NOMO-1 treated with DMSO at 0.1 percent for 48 hours (cell line): ENCODE measurements around the gene NCOA3.
A peak's percentile ranks its signal among the peaks of the same experiment; 100 is the strongest.

Experiments used
- DNase-seq: peaks from one replicate; lab custom pipeline; 2025; ENCODE audit not compliant: unreplicated experiment; lab: John Stamatoyannopoulos, UW

NCOA3 gene

DNA sequence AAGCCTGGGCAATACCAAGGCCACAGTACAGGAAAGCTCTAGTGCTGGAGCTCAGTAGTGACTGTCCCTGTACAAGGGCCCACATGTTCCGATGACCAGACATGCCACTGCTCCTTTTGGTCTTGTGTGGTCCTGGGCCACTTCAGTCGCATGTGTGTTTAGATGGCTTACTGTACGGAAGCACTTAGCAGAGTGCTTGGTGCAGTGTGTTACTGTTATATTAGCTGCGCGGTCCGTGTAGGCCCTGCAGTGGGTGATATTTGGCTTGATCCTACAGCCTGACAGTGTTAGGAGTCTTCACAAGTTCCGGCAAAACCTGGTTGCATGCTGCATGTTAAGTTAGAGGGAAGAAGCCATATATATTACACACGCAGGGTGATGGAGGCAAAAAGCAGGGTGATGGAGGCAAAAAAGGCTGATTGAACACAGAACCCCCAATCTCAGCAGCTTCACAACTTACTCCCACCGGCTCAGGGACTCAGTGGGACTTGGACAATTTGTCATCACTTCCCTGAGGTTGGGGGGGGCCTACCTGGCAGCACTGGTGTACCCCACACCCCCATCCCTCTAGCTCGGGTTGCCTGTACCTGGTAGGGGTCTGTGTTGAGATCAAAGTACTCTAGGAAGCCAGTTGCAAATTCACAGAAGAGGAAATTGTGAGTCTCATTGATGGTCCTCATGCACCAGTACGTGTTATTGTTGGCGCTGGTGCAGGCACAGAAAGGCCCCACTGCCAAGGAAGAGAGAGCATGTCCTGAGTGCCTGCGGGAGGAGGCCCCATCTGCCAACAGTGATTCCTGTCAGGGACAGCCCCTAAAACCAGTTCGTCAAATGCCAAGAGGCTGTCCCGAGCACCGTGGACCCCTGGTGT, 161.0 kb downstream of the NCOA3 start:
- no peak for DNase-seq

DNA sequence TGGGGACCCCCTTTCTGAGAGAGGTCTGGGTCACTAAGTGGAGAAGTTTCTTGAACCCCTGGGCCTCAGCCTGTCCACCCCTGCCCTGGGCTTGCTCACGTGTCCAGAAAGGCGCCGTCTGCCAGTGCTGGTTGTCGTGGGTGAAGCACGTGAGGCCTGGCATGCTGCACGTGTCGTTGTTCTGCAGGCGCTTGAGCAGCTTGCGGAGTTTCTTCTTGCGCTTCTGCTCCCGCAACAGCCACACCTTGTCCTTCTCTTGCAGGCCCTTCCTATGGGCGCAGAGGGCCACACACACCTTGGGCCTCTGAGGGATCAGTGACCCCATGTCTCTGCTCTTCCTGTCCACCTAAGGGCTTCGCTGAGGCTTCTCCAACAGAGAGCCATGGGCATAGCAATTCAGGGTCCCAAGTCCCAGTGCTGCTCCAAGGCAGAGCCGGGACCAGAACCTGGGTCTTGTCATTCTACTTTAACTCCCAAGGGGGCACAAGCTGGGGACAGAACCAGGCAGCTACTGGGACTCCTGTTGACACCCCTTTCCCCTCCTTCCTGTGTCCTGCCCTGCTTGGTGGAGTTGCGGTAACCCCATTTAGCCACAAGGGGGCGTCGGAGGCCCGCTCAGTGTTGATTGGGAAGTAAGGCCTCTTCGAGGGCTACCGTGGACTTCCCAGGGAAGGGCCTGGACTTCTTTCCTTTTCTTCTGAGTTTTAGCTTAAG, 161.8 kb downstream of the NCOA3 start:
- peak; percentile 48 for DNase-seq

DNA sequence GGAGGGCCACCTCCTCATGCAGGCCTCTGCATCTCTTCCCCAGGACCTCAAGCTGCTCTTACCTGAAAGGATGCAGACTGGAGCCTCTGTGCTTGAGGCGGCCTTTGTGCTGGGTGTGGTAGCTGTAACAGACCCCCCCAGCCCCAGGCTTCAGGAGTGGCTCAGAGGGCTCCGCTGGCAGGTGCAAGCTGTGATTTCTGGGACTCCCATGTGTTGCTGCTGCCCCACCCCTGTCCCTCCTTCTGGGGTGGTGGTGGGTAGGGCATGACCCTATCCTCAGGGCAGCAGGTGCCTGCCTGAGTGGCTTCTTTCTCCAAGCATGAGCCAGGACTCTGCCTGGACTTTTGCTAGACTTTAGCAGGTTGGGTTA, 162.4 kb downstream of the NCOA3 start:
- no peak for DNase-seq

DNA sequence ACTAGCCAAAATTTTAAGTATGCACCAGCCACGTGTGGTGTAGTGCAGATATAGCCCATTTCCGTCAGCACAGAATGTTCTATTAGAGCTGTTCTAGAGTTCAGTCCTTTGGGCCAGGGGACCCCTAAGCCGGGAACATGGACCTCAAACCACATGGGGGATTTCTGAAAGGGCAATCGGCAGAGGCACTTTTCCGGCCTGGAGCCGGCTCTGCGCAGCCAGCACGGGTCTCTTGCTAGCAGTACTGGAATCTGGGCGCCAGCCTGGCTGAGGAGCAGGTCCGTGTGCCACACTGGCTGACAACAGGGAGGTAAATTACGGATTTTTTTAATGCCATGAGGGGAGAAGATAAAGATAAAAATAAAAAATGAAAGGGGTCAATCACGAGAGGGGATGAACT, 163.1 kb downstream of the NCOA3 start:
- DNase-seq: no peak

DNA sequence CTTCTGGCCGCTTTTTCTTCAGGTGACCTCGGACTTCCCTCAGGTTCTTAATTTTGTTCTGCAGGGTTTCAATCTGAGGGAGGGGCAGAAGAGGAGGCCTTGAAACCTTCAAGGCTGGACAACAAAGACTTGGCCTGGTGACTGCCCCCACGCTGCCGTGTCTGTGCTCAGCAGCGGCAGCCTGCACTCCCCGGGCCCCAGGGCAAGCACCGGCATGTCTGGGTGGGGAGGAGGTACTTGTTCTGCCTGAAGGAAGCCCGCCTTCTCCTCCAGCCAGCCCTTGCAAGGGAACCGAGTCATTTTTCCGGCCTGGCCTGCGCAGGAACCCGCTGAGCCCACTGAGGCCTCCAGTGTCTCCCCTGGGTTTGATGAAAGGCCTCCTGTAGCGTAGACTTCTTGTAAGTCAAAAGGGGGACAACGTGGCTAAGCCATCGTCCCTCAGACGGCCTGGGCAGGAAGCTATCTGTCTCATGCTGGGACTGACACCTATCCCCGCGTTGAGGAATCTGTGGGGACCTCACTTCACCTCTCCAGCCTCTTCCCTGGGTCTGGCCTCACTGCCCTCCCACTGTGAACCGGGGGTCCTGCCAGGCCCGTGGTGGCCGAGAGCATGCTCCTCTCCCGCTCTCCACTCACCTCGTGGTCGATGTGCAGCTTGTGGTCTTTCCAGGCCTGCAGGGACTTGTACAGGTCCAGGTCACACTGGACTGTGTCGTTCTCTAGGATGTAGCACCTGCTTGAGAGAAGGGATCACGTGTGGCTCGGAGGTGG, 163.7 kb downstream of the NCOA3 start:
- DNase-seq: no peak

DNA sequence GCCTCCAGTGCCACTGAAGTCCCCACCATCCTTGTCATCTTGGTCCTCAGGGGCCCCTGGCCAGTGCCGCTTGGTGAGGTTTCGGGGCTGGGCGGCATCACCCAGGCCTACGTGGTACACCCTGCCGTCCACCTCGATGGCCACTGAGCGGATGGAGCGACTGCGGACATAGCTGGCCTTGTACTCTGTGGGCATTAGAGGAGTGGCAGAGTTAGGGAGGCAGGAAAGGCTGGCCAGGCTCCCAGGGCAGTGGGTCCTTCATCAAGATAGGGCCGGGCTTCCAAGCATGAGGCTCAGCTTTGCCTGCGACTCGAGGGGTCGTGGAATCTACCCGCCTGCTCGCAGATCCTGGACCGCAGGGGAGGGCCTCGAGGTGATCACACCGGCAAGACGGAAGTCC, 164.6 kb downstream of the NCOA3 start:
- DNase-seq: no peak

DNA sequence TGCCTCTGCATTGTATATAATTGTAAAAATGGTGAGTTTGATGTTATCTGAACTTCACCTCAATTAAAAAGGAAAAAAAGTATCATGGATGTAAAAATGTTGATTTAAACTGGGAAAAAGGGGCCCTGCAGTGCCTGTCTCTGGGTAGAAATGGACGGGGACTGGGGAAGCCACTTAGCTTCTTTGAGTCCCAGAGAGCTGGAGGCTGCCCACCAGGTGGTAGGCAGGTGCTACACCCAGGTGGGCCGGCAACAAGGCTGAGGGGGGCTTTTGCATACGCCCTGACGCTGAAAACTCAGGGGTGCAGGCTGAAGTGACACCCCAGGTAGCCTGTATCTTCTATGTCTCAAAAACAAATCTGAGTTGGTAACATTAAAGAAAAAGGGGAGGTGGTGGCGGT, 165.4 kb downstream of the NCOA3 start:
- no peak for DNase-seq

DNA sequence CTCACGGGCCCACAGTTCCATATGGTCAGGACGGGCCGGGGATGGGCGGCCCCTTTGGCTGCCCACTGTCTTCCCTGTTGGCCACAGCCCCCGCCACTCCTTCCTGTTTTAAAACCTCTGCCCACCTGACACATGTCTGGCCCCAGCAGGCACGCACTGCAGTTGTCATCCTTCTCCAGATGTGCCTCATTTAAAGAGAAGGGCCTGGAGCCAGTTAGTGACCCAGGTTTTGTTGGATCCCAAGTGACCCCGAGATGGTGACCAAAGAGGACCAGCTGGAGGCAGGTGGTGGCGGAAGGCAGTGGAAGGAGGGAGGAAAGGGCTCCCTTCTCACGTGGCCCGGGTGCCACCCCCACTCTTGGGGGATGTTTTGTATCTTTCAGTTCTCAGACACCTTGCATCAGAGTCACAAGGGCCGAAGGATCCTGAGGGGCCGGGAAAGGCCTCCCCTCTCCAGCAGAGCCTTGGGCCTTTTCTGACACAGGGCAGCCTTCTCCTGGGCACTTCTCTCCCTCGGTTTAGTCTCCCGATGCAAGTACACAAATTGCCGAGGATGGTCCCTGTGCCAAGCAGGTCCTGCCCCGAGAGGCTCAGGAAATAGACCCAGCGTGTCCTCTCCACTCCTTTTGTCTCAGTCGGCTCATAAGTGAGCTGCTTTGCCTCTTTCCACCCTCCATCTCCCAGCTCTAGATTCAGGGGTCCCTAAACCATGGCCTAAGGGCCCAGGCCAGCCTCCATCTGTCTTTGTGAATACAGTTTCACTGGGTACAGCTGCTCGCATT, 166.0 kb downstream of the NCOA3 start:
- no peak for DNase-seq

DNA sequence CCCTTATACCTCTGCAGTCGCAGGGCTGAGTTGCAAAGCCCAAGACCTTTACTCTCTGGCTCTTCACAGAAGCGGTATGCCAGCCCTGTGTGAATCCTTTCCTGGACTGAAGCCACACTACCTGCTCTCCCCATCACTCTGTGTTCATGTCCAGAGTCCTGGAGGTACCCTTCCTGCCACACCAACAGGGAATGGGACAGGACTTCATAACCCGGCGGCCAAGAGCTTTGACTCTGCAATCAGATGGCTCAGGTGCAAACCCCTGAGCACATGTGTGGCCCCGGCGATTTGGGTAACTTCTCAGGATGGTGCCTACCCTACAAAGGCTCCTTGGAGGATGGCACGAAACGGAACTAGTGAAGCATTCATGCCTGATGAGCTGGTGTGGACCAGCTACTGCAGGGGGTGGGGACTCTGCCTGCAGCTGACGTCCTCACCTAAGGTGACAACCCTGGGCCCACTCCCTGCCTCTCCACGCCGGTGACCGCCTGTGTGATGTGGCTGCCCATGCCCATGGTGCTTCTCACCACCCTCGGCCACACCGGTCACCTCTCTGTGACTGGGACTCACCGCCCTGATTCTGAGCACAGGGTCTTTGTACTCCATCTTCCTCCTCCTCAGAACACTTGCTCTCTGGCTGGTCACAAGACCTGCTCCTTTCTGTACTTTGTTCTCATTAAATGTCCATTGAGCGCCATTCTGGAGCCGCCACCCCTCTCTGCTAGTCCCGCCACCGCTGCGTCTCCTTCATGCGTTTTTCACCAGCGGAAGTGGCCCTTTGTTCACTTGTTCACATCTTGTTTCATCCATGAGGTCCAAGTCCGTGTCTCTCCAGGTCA, 166.8 kb downstream of the NCOA3 start:
- no peak for DNase-seq

DNA sequence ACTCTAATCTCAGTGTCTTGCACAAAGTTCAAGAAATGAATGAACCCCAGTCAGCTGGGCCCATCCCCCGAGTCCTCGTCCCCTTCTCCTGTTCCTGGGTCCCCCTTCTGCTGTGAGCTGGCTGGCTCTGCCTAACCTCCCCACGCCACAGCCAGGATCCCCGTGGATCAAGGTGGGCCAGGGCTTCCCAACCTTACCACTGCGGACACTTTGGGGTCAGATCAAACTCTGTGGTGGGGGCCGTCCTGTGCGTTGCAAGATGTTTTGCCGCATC, 167.4 kb downstream of the NCOA3 start:
- DNase-seq: no peak

DNA sequence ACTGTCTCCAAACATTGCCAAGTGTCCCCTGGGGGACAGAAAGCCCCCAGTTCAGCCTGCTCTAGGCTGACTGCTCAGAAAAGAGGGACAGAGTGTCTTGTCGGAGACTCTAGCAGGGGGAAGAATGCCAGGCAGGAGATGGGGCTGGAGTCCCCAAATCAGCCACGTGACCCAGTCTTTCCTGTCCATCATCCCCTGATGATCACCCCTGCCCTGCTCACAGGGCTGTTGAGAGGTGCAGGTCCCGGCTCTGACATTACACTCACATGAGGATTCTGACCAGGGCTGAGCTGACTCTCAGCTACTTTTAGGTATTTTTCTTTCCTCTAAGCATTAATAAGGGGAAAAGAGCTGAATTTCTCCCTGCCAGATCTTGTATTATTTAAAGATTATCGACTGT, 167.8 kb downstream of the NCOA3 start:
- no peak for DNase-seq

DNA sequence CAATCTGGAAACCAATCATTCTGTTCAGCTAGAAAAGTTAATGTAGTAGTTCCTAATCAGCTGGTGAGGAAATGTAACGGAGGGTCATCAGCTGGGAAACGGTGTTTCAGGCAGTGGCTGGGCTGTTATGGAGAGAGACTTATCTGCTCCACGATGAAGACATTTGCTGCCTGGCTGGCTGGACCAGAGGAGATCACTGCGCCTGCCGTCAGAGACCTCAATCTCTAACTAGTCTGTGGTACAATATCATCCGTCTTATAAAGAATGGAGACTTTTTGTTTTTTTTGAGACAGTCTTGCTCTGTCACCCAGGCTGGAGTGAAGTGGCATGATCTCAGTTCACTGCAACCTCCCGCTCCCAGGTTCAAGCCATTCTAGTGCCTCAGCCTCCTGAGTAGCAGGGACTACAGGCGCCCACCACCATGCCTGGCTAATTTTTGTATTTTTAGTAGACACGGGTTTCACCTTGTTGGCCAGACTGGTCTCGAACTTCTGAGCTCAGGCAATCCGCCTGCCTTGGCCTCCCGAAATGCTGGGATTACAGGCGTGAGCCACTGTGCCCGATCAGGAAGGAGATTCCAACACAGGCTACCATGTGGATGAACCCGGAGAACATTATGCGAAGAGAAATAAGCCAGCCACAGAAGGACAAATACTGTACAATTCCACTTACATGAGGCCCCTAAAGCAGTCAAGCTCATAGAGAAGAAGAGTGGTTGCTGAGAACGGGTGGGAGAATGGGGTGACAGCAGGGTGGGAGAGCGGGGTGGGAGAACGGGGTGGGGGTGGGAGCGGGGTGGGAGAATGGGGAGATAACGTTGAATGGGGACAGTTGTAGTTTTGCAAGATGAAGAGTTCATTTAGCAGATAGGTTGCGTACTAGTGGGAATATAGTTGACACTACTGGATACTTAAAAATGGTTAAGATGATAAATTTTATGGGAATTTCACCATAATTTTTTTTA, 168.5 kb downstream of the NCOA3 start:
- DNase-seq: no peak

DNA sequence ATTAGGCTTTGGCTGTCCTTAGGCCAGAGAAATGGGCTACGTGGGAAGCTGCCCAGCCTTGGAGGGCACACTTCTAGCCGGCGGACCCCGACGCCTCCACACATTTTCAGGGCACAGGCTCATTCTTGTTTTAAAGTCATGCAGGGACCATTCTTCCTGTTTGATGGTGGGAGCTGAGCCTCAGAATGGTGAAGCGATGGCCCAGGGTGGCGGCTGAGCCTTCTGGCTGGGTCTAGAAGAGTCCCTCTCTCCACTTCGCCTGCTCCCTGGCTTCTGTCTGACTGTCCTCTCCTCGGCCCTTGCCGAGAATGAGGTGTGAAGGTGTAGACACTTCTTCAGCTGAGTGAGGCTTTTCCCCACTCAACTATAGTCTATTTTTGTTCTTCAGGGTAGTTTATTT, 169.2 kb downstream of the NCOA3 start:
- no peak for DNase-seq

DNA sequence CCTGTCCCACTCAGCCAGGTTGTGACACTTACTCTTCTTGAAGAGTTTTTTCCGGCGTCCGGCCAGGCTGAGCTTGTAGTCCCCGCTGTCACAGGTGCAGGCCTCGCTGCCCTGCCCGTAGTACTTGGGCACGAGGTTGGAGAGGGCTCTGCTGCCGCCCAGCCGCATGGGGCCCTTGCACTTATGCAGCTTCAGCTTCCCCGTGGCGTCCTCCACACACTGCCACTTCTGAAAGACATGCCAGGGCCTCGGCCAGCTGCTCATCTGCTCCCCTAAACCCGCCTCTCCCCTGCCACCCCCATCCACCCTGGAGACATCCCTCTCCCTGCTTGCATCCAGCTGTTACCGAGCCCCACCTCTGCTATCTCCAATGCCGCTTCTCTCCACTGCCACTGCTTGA, 170.5 kb downstream of the NCOA3 start:
- no peak for DNase-seq

DNA sequence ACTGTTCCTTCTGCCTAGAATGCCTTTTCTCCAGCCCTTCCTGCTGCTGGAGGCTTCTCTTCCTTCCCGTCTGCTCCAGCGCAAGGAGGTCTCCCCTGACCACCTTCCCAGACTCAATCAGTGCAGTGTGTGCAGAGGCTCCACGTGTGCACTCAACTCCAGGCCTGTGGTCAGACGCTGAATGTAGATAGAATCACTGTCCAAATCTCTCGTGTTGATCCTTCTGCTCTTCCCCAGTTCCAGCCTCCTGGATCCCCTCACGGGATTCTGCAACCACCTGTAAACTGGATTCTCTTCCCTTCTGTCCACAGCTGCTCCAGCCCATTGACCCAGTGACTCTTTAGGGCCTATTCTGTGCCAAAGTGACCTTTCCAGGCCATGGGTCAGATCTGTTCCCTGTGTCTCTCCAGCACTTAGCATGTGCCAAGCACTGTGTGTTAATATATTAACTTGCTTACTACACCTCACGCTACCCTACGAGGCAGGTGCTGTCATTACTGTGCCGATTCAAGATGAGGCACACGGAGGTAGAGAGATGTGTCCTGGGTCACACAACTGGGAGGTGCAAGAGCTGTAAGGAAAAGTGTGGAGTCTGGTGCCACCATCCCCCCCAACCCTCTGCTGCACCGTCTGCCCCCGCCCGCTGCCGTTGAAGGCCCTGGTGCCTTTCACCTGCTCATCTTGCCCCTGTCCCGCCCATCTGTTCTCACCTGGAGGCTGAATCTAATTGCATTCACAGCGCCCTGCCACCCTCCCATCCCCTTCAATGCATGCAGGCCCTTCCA, 171.4 kb downstream of the NCOA3 start:
- DNase-seq: no peak

DNA sequence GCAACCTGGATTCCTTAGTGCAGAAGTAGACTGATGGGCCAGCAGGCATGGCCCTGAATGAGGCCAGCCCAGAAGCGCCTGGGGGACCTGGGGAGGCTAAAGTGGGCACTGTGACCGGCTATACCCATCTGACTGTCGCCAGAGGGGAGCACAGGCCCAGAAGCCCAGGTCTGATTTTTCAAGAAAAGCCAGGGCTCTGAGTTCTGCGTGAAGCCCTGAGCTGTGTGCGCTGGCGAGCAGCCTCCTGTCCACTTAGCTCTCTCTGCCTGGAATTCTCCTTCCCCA, 171.9 kb downstream of the NCOA3 start:
- DNase-seq: no peak

DNA sequence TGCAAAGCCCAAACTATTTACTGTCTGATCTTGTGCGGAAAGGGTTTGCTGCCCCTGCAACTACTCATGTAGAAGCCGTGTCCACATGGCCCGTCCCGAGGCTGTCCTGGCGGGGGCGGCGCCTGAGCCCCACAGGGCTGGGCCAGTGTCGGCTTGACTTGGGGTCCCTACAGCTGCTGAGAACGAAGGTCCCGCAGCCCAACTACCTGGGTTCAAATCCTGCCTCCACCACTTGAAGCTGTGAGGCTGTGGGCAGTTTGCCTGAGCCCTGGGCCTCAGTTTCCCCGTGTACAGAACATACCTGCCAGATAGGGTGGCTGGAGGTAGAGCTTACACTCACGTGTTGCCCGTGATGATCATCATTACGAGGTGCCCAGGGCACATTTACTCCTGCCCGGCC, 172.5 kb downstream of the NCOA3 start:
- DNase-seq: no peak

DNA sequence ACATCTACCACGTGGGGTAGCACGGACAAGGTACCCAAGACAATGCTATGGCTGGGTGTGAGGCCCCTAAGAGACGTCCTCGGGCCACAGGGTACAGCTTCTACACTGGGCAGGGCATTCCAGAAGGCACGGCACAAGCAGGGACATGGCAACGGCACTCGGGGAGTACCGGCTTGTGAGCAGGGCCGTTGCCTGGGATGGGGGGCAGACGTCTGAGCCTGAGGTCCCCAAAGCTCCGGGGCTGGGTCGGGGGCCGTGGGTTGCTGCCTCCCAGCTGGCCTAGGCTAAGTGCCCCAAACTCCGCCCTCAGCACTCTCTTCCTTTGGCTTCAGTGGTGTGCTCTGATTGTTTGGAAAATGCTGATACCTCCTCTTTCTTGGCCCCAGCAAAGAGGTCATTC, 173.0 kb downstream of the NCOA3 start:
- no peak for DNase-seq
